HG03432 (cell line): ENCODE results near the gene GIPC1.

Experiments
- ATAC-seq: cut with Tn5 transposase; IDR thresholded peaks from one replicate; pipeline ENCODE4 v1.9.1; 2021; ENCODE audit warnings: mild to moderate bottlenecking, moderate library complexity; ENCODE audit not compliant: unreplicated experiment

GIPC1 gene

DNA sequence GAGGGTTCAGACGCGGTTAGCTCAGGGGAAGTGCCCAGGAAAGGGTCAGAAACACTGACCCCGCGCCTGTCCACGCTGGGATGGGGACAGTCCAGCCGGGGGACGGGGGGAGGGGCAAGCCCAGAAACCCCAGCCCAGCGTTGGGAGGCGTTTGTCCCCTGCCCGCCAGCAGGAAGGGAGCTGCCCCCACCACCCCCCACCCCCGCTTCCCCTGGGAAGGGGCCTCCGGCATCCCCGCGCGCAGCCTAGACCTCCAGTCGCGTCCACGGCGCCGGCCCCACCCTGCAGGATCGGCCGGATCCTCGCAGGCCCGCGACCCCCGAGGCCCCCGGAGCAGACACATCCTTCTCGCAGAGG, 277 bp downstream of the GIPC1 start:
- ATAC-seq: no peak

DNA sequence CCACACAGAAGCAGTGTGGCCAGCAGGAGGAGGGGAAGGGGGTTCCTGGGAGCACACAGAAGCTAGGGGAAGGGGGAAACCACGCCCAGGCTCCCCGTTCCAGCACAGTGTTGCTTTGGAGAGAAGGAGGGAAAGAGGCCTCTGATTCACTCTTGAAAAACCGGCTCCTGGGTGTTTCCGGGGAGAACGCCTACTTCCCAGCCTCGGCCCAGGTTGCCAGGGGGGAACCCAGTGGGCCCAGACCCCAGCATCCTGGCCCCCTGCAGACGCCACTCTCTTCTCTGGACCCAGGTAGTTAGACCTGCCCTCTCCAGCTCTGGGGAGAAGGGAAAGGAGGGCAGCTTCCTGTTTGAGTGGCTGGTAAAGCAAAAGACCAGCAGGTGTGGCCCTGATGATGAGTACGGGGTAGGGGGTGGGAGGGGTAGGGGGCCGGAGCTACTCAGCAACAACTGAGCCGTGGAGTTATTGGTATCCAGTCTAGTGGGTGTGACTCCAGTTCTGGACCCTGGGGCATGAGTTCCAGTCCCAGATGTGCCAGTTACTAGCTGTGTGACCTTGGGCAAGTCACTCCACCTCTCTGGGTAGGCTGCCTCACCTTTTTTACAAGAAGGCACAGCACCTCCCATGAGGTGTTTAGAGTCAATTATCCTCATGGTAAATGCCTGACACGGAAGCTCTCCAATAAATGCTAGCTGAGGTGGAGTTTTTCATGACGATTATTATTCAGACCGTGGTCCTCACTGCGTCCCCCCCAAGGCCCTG, 836 bp downstream of the GIPC1 start:
- no peak for ATAC-seq

DNA sequence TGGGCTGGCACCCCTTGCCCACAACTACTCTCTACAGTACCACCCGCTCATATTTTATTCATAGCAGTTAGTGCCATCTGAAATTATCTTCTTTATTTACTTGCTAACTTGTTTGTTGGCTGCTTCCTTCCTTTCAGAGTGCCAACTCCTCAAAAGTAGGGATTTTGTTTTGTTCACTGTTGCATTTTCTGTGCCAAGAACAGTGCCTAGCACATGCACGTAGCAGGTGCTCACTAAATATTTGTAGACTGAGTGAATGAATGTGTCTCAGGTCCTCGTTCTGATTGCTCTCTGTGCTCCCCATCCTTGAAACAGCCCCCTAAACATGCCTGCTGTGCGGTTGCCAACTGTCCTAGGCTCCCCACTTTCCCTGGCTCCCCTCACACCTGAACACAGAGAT, 1.5 kb downstream of the GIPC1 start:
- ATAC-seq: no peak

DNA sequence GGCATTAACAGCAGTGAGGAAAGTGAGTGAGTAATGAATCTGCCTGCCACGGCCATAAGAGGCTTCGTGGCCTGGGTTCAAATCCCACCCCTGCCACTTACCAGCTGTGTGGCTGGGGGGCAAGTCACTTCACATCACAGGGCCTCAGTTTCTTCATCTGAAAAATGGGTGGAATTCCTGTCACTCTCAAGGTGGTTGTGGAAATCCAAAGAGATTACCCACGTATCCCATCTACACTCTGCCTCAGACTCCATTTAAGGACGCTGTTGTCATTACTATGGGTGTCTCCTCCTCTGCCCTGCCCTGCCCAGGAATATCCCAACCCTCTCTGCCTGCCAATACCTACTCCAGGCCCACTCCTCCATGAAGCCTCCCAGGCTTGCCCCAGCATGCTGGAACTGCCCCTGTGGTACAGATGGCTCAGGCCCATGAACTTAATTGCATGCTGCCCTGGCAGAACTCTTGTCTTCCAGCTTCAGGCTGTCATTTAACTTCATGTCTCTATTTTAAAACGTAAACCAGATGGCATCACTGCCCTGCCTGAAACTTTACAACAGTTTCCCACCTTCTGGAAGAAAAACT, 3.1 kb downstream of the GIPC1 start:
- ATAC-seq: no peak

DNA sequence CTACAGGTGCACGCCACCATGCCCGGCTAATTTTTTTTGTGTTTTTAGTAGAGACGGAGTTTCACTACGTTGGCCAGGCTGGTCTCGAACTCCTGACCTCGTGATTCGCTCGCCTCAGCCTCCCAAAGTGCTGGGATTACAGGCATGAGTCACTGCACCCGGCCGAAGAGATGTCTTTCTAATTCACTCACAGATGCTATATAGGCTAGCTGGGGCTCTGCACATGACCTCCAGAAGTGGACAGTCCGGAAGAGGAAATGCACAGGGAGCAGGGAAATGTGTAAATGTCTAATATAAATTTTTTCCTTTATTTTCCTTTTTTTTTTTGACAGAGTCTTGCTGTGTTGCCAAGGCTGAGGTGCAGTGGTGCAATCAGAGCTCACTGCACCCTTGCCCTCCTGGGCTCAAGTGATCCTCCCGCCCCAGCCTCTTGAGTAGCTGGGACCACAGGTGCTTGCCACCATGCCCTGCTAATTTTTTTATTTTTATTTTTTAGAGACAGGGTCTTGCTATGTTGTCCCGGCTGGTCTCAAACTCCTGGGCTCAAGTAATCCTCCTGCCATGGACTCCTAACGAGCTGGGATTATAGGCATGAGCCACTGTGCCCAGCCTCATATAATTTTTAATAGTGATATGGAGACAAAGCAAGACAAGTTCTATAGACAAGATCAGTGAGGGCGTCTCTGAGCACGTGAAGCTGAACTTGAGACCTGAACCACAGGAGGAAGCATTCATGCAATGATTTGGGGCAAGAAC, 8.4 kb downstream of the GIPC1 start:
- no peak for ATAC-seq

DNA sequence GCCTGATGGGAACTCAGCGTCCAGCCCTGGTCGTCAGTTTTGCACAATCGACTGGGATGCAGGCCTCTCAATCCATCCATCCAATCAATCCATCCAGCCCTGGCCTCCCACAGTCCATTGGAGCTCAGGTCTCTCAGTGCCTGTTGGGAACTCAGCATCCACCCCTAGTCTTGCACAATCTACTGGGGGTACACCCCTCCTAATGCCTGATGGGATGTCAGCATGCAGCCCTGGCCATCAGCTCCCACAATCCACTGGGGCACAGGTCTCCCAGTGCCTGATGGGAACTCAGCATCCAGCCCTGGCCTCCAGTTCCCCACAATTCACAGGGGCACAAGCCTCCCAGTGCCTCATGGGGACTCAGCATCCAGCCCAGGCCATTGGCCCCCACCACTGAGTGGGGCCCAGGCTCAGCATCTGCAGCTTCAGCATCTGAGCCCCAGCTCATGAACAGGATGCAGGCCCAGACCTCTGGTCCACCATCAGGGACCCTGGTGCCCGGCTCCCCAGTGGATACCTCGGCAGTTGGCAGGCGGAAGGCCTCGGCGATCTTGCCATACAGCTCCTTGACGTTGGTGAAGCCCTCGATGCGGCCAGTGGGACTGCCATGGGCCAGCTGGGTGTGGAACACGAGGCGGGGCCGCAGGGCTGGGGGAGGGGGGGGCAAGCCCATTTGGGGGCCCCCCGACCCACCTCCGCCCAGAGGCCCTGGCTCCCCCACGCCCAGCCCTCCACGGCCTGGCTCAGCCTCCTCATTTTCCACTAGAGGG, 13.6 kb downstream of the GIPC1 start:
- no peak for ATAC-seq

DNA sequence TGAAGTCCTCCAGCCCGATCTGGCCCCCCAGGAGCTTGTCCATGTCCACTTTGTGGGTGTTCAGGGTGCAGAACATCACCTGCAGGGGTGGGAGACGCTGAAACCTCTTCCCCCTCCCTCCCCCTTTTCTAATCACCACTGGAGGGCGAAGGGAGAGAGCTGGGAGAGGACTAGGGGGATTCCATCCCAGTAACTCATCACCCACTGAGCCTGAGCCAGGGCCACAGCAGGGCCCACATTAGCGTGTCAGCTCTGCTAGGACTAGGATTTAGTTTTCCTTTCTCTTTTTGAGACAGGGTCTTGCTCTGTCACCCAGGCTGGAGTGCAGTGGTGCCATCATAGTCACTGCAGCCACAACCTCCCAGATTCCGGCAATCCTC, 15.2 kb downstream of the GIPC1 start:
- ATAC-seq: no peak

DNA sequence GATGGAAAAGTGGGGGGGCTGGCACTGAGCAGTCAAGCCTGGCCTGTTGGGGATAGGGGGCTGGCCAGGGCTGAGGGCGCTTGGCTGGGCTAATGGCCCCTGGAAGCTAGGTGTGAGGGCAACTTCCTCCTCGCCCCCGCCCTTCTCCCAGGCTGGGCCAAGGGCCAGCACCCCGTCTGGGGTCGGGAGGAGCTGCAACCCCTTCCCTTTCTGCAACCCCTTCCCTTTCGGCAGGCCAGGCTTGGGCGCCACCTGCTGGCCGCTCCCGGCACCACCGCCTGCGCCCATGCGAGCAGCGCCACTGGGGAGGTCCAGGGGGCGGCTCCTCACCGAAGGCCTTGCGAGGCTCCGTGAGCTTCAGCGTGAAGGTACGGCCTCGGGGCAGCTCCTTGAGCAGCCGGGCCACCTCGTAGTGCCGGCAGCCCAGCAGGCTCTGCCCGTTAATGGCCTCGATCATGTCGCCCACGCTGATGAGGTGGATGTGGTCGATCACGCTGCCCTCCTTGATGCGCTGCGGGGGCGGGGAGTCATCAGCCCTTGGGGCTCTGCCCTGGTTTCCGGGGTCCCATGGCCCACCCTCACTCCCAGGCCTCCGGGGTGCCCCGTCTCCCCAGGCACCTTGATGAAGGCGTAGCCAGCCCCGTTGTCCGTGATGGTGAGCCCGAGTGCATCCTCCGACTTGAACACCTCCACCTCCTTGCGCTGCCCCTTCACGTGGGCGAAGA, 15.8 kb downstream of the GIPC1 start:
- no peak for ATAC-seq

DNA sequence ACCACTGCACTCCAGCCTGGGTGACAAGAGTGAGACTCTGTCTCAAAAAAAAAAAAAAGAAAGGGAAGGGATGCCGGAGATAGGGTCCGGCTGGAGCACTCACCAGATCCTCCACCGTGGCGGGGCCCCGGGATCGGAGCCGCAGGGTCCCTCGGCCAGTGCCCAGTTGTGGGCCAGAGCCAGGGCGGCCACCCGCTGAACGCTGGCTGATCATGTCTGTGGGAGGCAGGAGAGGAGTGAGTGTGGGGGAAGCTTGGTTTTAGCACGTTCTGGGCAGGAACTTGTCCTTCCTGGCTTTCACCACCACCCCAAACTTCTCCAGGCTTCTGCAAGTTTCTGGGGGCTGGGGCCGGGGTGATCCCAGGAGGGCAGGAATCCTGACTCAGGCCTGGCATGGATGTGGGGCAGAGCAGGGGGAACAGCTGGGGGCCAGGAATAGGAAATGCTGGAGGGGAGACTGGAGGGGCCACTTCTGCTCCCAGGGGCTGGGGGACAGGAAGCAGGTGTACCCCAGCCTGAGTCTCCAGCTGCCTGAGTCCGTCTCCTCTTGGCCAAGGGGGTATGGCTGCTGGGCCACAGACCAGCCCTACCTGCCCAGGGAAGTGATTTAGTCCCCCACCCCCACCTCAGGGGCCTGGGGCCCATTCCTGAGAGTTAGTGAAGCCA, 16.5 kb downstream of the GIPC1 start:
- no peak for ATAC-seq

DNA sequence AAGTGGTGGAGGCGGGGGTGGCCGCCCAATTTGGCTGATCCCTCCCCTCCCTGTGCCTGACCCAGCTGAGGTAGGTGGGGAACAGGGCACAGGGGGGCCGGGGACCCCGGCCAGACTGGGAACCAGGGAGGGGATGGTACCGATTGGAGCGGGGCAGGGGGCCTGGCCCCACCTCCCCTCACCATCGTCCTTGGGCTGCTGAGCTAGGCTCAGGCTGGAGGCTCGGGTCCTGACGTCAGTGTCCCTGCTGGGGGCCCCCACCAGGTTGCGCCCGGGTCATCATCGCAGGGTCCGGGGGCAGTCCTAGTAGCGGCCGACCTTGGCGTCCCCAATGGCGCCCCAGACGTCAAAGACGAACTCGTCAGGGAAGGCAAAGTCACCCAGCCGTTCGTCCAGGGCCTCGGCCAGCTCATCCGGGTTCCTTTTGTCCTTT, 17.8 kb downstream of the GIPC1 start:
- no peak for ATAC-seq

DNA sequence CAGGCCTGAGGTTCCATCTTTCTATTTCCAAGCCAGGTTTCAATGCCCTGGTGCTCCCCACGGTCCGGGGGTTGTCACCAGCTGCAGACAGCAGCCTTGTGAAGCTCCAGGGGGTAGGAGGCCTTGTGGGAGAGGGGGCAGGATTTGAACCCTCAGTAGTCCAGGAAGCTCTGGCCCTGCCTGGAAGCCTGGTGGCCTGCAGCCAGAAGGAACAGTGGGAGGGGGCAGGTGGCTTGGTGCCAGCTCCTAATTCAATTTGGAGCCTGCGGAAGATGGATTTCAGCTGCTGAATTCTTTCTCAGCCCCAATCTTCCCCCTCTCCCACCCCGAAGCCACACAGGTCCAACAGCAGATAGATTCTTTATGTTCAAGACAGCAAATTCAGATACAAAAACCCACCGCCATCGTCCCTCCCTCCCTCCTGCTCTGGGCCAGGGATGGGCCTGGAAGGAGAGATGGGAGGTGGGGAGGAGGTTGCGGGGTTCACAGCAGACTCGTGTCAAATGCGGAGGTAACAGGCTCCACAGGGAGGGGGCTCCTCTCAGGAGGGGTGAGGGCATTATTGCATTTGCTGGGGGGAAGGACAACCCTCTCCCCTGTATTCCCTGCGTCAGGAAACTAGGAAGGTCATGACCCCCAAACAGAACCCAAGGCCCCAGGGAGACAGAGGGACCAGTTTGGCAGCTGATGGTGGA, 18.4 kb downstream of the GIPC1 start:
- no peak for ATAC-seq

DNA sequence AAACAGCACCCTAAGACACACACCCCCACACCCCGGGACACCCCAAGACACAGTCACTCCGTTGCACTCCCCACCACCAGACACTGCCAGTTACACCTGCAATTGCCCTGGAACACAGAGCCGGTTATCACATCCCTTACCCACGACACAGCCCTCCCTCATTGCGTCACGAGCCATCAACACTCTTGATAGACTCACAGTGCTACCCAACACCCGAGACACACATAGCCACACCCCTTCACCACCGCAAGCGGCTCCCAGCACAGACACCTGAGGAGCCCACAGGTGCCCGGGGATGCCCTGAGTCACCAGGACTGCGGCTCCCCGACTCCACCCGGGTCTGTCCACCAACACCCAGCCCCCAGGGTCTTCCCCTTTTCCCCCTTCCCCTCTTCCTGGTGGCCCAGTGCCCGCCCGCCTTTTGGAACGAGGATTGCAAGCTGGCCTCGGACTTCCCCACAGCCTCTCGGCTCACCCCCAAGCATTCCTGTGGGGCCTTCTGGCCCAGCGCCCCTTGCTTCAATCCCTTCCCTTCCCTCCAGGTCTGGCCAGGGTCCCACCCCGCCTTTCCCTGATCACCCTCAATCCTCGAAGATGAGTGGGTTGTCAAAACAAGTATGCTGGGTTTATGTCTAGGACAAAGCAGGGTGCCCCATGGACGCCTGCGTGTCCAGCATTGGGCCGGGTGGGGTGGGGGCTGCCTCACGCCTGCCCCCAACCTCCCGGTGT, 19.1 kb downstream of the GIPC1 start:
- no peak for ATAC-seq

DNA sequence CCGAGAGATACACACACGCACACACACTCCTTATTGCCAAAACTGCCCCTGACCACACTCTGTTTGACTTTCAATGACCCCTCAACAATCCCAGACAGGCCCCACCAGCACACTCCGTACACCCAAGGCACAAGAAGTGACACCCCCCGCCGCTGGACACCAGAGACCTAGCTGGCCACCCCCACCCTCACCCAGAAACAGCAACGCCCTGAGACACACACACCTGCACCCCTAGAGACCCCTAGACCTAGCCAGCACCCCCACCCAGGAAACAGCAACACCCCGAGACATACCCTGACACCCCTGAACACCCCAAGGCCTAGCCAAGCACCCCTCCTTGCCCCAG, 19.6 kb downstream of the GIPC1 start:
- no peak for ATAC-seq

DNA sequence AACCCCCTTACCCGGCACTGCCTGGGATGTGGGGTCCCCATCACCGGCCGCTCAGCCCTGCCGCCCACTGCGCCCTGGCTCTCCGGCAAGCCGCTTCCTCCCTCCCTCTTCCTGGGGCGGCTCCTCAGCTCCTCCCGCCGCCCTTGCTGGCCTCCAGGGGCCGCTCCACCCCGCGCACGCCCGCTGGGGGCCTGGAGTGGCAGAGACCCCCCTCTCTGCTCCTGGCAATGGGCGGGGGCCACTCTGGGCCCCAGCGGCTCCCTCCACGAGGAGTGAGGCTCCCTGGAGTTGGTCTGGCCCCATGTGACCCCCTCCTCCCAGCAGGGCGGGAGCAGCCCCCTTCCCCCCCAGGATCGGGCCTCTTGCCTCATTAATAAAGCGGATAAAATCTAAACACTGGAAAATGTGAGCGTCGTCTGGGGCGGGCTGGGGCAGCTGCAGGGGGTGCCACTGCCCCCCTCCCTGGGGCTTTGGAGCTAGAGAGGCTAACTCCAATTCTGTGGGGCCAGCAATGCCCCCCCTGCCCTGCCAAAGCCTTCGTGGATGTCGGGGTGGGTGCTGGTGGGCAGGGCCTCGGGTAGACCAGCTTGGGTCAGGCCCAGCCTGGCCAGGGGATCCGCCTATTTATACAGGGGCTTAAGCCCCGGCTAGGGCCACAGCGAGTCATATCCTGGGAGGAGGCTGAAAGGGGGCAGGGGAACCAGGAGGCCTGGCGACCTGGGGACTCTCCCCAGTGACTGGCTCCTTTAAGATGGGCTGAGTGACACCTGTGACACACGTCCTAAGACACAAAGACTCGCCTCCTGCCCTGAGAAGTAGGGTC, 20.5 kb downstream of the GIPC1 start, which contains the start of gene PTGER1:
Gene PTGER1, minus strand, starts transcription at position 104 of the 823 bp plus-strand sequence. CDS start 1,034 bp downstream, outside the sequence.
- no peak for ATAC-seq

DNA sequence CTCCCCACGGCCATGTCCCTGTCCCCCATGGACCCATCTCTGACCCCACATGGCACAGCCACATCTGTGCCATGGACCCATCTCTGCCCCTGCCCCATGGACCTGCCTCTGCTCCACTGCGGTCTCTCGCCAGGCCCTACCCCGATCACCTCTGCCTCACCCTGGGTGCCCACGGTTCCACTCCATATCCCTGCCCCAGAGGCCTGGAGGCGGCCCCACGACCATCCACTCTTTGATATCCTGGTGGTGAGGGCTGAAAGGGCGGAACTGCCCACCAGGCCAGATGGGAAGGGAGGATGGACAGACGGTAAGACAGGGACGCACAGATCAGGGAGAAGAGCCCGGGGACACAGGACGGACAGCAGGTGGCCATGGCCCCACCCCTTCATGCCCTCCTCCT, 21.1 kb downstream of the GIPC1 start:
- no peak for ATAC-seq

DNA sequence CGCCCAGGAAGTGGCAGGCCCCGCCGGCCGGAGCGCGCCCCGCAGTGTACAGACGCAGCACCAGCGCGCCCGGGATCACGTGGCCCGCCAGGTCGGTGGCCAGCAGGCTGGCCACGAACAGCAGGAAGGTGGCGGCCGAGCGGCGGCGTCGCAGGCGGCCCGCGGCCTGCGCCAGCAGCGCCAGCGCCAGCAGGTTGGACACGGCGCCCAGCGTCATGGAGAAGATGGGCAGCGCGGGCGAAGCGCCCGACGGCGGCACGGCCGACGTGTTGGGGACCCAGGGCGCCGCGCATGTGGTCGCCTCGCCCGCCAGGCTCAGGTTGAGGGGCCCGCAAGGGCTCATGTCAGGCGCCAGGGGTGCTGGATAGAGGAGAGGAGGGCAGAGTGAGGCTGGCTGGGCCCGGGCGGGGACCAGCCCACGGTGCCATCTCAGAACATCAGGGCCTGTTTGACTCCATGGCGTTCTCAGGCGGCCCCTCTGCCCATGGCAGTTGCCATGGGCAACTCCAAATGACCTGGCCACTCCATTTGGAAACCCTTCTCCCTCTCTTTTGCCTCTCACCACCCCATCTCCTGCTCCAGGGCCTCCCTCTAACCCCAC, 21.8 kb downstream of the GIPC1 start:
- no peak for ATAC-seq

DNA sequence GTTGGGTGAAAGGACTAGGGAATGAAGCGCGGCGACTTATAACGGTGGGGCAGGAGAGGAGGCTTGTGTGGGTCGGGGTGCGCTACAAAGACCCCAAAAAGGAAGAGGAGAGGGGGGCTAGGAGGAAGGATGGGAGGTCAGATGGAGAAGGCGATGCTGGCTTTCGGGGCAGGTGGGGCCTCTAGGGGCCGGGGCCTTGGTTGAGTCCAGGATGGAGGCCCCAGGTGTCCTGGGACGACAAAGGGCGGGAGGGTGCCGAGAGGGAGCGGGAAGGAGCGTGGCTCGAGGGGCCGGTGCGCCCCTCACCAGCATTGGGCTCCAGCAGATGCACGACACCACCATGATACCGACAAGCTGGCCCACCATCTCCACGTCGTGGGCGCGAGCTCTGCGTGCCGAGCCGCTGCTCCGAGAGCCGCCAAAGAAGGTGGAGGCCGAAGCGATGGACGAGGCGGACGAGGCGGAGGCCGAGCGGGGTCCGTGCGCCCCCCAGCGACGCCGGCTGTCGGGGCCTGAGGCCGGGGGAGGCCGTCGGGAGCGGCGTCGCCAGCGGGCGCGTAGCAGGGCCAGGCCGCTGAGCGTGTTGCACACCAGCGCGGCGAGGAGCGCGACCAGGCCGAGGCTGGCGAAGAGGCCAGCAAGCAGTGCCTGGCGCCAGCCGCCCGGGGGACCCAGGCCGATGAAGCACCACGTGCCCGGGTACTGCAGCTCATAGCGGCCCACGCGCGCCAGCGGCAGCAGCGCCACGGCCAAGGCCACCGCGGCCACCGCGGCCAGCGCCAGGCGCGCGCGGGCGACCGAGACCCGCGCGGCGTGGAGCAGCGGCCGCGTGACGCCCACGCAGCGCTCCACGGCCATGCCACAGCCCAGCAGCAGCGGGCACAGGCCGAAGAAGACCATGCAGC, 22.6 kb downstream of the GIPC1 start:
- ATAC-seq: no peak
